Dedifferentiated amniotic fluid mesenchymal stem cell (primary cell): ENCODE results near the gene MYCBP2.

Source experiments
- DNase-seq: peaks from one replicate; pipeline ENCODE4 v3.0.0-alpha.2; 2016; ENCODE audit errors: extremely low spot score

MYCBP2 gene

GRCh38 chr13:77093735-77094134 is 233.2 kb downstream of the MYCBP2 start:
- no peak for DNase-seq

GRCh38 chr13:77084755-77085154 is 242.1 kb downstream of the MYCBP2 start:
- DNase-seq, result no peak

GRCh38 chr13:77079902-77080413 is 246.9 kb downstream of the MYCBP2 start:
- DNase-seq, result no peak

- DNase-seq, result no peak
Observed at GRCh38 chr13:77067519-77067918, 259.4 kb downstream of the MYCBP2 start.

GRCh38 chr13:77065461-77066147 is 261.3 kb downstream of the MYCBP2 start:
- DNase-seq, result no peak

GRCh38 chr13:77062097-77062496 is 264.8 kb downstream of the MYCBP2 start:
- no peak for DNase-seq

GRCh38 chr13:77061362-77061761 is 265.5 kb downstream of the MYCBP2 start:
- DNase-seq, result no peak

GRCh38 chr13:77056886-77057285 is 270.0 kb downstream of the MYCBP2 start:
- DNase-seq, result no peak

- no peak for DNase-seq
Observed at GRCh38 chr13:77056382-77056781, 270.5 kb downstream of the MYCBP2 start.

GRCh38 chr13:77055158-77055557 is 271.7 kb downstream of the MYCBP2 start:
- no peak for DNase-seq

GRCh38 chr13:77053192-77053591 is 273.7 kb downstream of the MYCBP2 start:
- DNase-seq, result no peak

GRCh38 chr13:77048681-77049080 is 278.2 kb downstream of the MYCBP2 start:
- DNase-seq, result no peak

GRCh38 chr13:77047649-77048343 is 279.1 kb downstream of the MYCBP2 start:
- no peak for DNase-seq

- DNase-seq, result no peak
Observed at GRCh38 chr13:77042566-77043177, 284.2 kb downstream of the MYCBP2 start.

- DNase-seq, result no peak
Observed at GRCh38 chr13:77040835-77041234, 286.1 kb downstream of the MYCBP2 start.

- DNase-seq, result no peak
Observed at GRCh38 chr13:77040076-77040475, 286.8 kb downstream of the MYCBP2 start.

- DNase-seq, result no peak
Observed at GRCh38 chr13:77038907-77039480, 287.9 kb downstream of the MYCBP2 start.

GRCh38 chr13:77036279-77036678 is 290.6 kb downstream of the MYCBP2 start:
- no peak for DNase-seq

- DNase-seq, result no peak
Observed at GRCh38 chr13:77034881-77035280, 292.0 kb downstream of the MYCBP2 start.

GRCh38 chr13:77033717-77034302 is 293.1 kb downstream of the MYCBP2 start:
- DNase-seq, result no peak

GRCh38 chr13:77031656-77032243 is 295.1 kb downstream of the MYCBP2 start:
- no peak for DNase-seq

GRCh38 chr13:77029436-77029835 is 297.5 kb downstream of the MYCBP2 start:
- no peak for DNase-seq
